ENCODE results near the gene ZNF217.
A peak's percentile ranks its signal among the peaks of the same experiment; 100 is the strongest.
"Not testable (repeated sequence)": the region's sequence is repeated elsewhere in the genome, so short reads cannot be mapped to it uniquely, and the experiment has no call there.

Gene ZNF217

GRCh38 chr20:53621482-53622246 is 28.0 kb upstream of the ZNF217 start:
- DNase-seq = peak; percentile 82

- DNase-seq = not testable (repeated sequence)
These were observed 24.9 kb upstream of the ZNF217 start for GRCh38 chr20:53618490-53619000.

- no peak for DNase-seq
These were observed 24.3 kb upstream of the ZNF217 start for GRCh38 chr20:53617791-53618489.

- not testable (repeated sequence) for DNase-seq
These were observed 22.9 kb upstream of the ZNF217 start for GRCh38 chr20:53616489-53616888.

GRCh38 chr20:53613748-53614147 is 20.1 kb upstream of the ZNF217 start:
- no peak for DNase-seq

- peak; percentile 22 for DNase-seq
These were observed 18.6 kb upstream of the ZNF217 start for GRCh38 chr20:53612289-53612688.

GRCh38 chr20:53611449-53611894 is 17.8 kb upstream of the ZNF217 start:
- DNase-seq = peak; percentile 86

- peak; percentile 61 for DNase-seq
These were observed 16.1 kb upstream of the ZNF217 start for GRCh38 chr20:53609491-53610445.

GRCh38 chr20:53608456-53609452 is 15.1 kb upstream of the ZNF217 start:
- peak; percentile 48 for DNase-seq

GRCh38 chr20:53608071-53608455 is 14.4 kb upstream of the ZNF217 start:
- DNase-seq = peak; percentile 40

- no peak for DNase-seq
These were observed 12.8 kb upstream of the ZNF217 start for GRCh38 chr20:53606364-53606985.

GRCh38 chr20:53605401-53605800 is 11.8 kb upstream of the ZNF217 start:
- not testable (repeated sequence) for DNase-seq

GRCh38 chr20:53604846-53605245 is 11.2 kb upstream of the ZNF217 start:
- peak; percentile 26 for DNase-seq

- no peak for DNase-seq
These were observed 9.0 kb upstream of the ZNF217 start for GRCh38 chr20:53602661-53603060.

GRCh38 chr20:53599910-53600632 is 6.4 kb upstream of the ZNF217 start:
- DNase-seq = peak; percentile 28

GRCh38 chr20:53599378-53599777 is 5.7 kb upstream of the ZNF217 start:
- DNase-seq = no peak

- DNase-seq = no peak
These were observed 5.4 kb upstream of the ZNF217 start for GRCh38 chr20:53599044-53599362.

GRCh38 chr20:53598140-53599043 is 4.8 kb upstream of the ZNF217 start:
- no peak for DNase-seq

GRCh38 chr20:53597521-53598120 is 4.0 kb upstream of the ZNF217 start:
- DNase-seq = no peak

Measured in islet precursor cell (in vitro differentiated cells).